HepG2 (cell line): ENCODE measurements around the gene AP1AR.

Source experiments
- ATF3 ChIP-seq: sonication (generic); formaldehyde crosslinking; IDR thresholded peaks from 2 replicates; pipeline ENCODE4 v1.4.0; 2020; ENCODE audit warnings: missing genetic modification reagents
- CBX2 ChIP-seq, 2 experiments: fragments of 200-600 bp in 1 of 2; sonication (generic); formaldehyde crosslinking in 1 of 2; IDR thresholded peaks; 2 replicates each; pipeline versions ENCODE4 v1.7.0 to v1.8.1; 2018 to 2022; ENCODE audit warnings: low read depth in 2 of 2, low read length in 1 of 2, mild to moderate bottlenecking in 1 of 2, missing genetic modification reagents in 1 of 2
- CTCF ChIP-seq: sonication (generic); formaldehyde crosslinking; IDR thresholded peaks from 2 replicates; pipeline ENCODE4 v1.5.0; 2020; ENCODE audit warnings: mild to moderate bottlenecking, missing genetic modification reagents, moderate library complexity
- E2F1 ChIP-seq: sonication (generic); formaldehyde crosslinking; IDR thresholded peaks from 2 replicates; pipeline ENCODE4 v1.5.0; 2020; ENCODE audit warnings: missing genetic modification reagents
- FOXJ3 ChIP-seq: sonication (generic); formaldehyde crosslinking; IDR thresholded peaks from 2 replicates; pipeline ENCODE4 v1.4.0; 2020; ENCODE audit warnings: missing genetic modification reagents, mild to moderate bottlenecking, borderline replicate concordance
- HCFC1 ChIP-seq: fragments of 150-350 bp; IDR thresholded peaks from 2 replicates; pipeline ENCODE4 v1.6.1; 2014; ENCODE audit warnings: low read depth, low read length
- HNF4A ChIP-seq: sonication (generic); formaldehyde crosslinking; IDR thresholded peaks from 2 replicates; pipeline ENCODE4 v1.4.0; 2020; ENCODE audit warnings: missing genetic modification reagents
- KLF16 ChIP-seq, 2 experiments: sonication (generic) in 1 of 2; formaldehyde crosslinking in 1 of 2; IDR thresholded peaks; 2 replicates each; pipeline versions ENCODE4 v1.6.1 to v1.8.0; 2016 to 2023; ENCODE audit warnings: missing genetic modification reagents in 2 of 2, missing compliant biosample characterization in 1 of 2
- NCOR1 ChIP-seq: fragments of 200-600 bp; sonication (generic); IDR thresholded peaks from 2 replicates; pipeline ENCODE4 v1.7.0; 2017; ENCODE audit warnings: antibody characterized with exemption, low read length, borderline replicate concordance
- POLR2AphosphoS5 ChIP-seq: IDR thresholded peaks from 2 replicates; pipeline ENCODE4 v1.6.1; 2012; ENCODE audit warnings: low read depth, low read length
- PPARG ChIP-seq: conservative IDR thresholded peaks from 2 replicates; pipeline ENCODE4 v1.6.1; 2016; ENCODE audit warnings: missing biosample characterization, missing genetic modification reagents
- SNAPC5 ChIP-seq: sonication (generic); formaldehyde crosslinking; IDR thresholded peaks from 2 replicates; pipeline ENCODE4 v1.8.1; 2023; ENCODE audit warnings: mild to moderate bottlenecking, missing genetic modification reagents, borderline replicate concordance
- ZNF597 ChIP-seq: sonication (generic); formaldehyde crosslinking; IDR thresholded peaks from 2 replicates; pipeline ENCODE4 v1.5.0; 2020; ENCODE audit warnings: missing genetic modification reagents
- ZNF746 ChIP-seq: sonication (generic); formaldehyde crosslinking; IDR thresholded peaks from 2 replicates; pipeline ENCODE4 v1.8.0; 2022; ENCODE audit warnings: mild to moderate bottlenecking, missing genetic modification reagents

- TF ChIP-seq KLF16 (CRISPR knock-in tag; IDR thresholded peaks at IDR 0.05) (no peak), CTCF (no peak), HCFC1 (no peak), E2F1 (no peak), PPARG (CRISPR knock-in tag) (no peak), CBX2 (IDR thresholded peaks at IDR 0.05; ENCODE audit: low read depth, low read length) (no peak), CBX2 (CRISPR knock-in tag; IDR thresholded peaks at IDR 0.05; ENCODE audit: low read depth) (no peak), HNF4A (CRISPR knock-in tag) (no peak), NCOR1 (no peak), FOXJ3 (CRISPR knock-in tag) (no peak), ZNF746 (no peak), ATF3 (CRISPR knock-in tag) (no peak), SNAPC5 (no peak), POLR2AphosphoS5 (no peak), ZNF597 (CRISPR knock-in tag) (no peak)
Observed at GRCh38 chr4:112245383-112245782, 13.8 kb downstream of the AP1AR start.
